Limb (tissue), 2 donors: ENCODE data around the gene MMS22L.

Experiments used
- DNase-seq, 2 donors: peaks; one replicate each; pipeline ENCODE4 v3.0.0-alpha.2; 2016; ENCODE audit errors: extremely low spot score in 2 of 2

Gene MMS22L

GRCh38 chr6:97138581-97138980, 144.4 kb downstream of the MMS22L start:
- no peak for DNase-seq

DNA sequence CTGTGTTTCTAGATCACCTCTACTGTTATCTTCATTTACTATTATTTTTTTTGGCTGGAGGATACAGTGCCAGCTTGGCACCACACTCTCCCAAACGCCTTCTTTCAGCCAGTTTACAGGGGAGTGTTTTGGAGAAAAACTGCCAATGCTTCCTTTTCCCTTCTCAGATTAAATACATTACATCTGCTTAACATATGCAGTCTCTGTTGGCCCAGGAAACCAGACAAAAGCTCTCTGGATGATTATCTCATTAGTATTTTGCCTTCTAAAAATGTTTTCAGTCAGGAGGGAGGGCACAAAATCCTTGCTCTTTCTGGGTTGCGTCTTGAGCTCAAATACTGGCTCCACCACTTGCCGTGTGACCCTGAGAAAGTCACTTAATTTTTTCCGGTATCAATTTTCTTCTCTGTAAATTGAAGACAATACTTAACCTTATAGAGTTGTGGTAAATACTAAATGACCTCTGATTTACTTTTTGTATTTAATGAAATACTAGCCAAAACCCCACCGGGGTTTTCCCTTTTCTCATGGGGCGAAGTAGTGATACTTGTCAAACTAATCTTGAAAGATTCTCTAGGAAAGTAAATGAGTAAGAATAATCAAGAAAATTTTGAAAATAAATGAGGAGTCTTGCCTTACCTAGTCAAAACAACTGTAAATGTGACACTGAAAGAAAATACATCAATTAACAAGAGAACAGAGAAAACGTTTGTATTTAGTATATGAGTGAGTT, 146.2 kb downstream of the MMS22L start:
- DNase-seq, result no peak

DNA sequence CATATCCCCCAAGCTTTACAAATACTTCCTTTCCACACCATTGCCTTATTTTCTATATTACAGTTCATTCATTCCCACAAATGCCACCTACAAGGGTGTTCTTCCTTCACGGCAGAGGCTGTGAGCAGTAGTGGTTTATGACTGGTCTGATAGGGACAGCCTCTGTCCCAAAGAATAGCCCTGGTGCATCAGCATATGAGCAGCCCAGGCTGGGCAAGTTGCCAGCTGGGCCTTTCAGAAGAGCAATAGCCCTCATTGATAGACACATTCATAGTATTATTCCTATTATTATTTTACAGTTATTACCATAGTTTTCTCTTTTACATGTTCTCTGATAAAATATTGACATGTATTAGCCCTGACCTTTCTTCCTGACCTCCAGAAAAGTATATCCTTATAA, 149.9 kb downstream of the MMS22L start:
- peak in 1 of 2 donors; percentile 35 for DNase-seq

- no peak for DNase-seq
Measured at GRCh38 chr6:97129106-97129505, 153.9 kb downstream of the MMS22L start.

DNA sequence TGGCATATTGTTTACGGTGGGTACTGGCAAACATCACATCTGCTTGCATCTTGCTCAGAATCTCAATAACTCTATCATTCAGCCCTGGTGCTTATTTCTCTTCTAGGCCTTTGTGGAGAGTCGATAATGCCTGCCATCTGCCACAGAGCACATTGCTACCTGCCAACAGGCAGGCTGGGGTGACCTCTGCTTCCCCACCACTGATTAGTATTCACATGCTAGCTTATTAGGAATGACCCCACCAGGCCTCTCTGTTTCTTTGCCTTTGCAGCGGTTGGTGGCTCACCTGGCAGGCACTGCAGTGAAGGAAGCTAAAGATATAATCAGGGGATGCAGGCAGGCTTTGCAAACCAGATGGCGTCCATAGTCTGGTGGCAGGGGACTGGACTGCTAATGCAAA, 154.5 kb downstream of the MMS22L start:
- no peak for DNase-seq

DNA sequence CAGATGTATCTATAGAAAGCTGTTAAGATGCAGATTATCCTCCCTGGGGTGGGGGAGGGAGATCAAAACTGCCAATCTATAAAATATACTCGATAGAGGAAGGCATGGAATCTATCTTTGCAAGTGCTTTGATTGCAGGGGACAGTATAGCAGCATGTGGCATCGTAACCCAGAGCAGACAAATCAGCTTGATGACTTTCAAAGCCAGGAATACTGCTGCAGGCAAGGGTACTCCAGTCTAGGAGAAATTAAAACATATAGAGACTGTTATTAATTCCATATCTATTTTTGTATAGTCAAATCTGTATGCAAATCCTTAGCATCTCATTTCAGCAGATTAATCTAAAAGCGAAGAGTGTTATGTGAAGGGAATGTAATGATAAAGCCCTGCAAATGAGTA, 159.4 kb downstream of the MMS22L start:
- no peak for DNase-seq

- no peak for DNase-seq
Measured at GRCh38 chr6:97123112-97123511, 159.9 kb downstream of the MMS22L start.

DNA sequence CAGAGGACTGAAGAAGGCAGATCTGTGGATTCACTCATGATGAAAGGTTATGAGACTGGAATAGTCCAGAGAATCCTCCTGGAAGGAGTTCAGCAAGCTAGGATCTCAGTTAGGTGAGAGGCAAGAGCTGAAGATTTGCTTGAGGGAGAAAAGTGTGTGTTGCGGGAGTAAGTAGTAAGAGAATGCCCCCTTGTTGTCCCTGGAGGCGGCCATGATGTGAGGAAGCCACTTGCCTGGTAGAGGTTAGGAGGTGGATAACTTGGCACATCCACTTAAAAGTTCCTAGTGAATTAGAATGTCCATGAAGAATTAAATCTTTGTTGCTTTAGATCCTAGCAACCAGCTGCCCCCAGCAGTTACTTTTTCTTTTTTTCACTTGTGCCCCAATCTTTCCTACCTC, 162.5 kb downstream of the MMS22L start:
- DNase-seq, result no peak

- DNase-seq, result no peak
Measured at GRCh38 chr6:97114645-97115044, 168.4 kb downstream of the MMS22L start.

- no peak for DNase-seq
Measured at GRCh38 chr6:97113170-97113569, 169.8 kb downstream of the MMS22L start.

DNA sequence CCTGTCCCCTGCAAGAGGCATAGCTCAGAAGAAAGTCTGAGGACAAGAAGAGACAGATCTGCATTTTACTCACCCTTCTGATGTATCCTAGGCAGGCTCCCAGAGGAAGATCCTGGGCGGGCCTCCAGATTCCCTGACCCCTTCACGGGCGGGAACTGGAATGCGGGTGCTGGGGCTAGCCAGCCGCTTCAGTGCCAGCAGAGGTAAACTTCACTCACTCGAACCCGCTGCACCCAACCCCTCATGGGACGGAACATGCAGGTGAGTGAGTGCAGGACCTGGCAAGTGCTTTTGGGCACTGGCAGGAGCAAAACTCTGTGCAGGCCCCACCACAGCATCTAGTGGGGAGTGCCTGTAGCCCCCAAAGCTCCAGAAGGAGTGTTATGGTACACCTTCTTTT, 171.8 kb downstream of the MMS22L start:
- DNase-seq, result no peak

DNA sequence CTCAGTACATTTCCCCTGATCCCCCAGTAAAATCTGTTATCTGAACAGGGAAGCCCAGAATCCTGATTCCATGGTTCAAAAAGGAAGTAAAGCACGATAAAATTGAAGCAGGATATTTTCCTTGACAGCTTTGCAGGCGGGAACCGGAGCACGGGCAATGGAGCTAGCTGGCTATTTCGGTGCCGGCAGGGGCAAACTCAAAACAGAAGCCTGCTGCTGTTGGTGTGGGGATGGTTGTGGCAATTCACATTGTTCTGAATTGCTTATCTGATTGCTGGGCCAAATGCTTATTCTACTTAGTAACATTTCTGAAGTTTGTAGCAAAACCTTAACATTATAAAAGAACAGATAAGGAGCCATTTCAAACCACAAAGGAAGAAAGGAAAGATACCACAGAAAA, 172.4 kb downstream of the MMS22L start:
- DNase-seq, result no peak

GRCh38 chr6:97110149-97110548, 172.9 kb downstream of the MMS22L start:
- no peak for DNase-seq

DNA sequence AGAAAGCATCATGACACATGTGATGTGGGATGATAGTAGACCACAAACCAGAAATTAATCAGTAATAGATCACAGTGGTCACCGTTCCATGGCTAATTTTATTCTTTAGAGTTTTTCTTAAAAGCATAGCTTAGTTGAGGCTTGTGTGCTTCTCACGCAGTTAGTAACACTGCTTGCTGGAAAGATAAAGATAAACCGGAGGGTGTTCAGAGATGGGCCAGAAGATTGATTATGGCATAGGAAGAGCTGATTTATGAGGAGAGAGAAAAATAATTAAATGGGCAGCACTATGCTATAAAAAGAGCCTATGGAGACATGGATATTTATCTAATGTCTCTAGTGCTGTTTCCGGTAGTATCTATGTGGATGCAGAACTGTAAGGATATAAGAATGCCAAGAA, 173.6 kb downstream of the MMS22L start:
- DNase-seq, result no peak

DNA sequence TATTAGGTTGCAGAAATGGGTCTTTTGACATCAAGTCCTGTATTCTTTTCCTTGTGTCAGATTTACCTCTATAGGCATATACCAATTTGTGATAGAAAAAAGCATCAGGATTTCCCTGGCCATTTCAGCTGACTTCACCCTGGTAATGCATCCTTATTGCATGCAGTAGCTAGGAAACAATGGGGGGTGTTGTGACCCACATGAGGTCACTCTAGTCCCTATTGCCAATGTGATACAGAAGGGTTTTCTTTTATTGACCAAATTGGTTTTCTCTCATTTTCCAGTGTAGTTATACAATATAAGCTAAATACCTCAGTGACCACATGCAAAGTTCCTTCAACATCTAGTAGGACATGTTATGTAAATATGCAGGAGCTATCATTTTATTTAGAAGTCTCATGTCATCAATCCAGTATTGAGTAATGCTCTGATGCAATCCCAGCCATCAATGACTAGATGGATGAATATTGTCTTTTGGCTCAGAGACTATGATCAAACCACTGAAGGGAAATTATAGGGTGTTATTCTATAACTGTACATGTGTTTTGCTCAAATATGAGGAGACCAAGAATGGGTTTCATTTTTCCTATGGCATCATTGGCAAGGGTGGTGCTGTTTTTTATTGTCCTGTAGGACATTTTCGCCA, 180.7 kb downstream of the MMS22L start:
- DNase-seq, result no peak

DNA sequence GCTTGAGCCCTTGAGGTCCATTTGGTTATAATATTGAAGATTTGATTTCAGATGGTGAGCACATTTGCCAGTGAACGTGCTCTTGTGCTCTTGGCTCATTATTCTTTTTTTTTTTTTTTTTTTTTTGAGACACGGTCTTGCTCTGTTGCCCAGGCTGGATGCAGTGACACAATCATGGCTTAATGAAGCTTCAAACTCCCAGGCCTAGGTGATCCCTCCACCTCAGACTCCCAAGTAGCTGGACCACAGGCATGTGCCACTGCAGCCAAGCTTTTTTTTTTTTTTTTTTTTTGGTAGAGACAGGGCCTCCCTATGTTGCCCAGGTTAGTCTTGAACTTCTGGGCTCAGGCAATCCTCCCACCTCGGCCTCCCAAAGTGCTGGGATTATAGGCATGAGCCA, 182.3 kb downstream of the MMS22L start:
- no peak for DNase-seq

- no peak for DNase-seq
Measured at GRCh38 chr6:97097068-97098047, 185.7 kb downstream of the MMS22L start.

- peak in 1 of 2 donors; percentile 5 for DNase-seq
Measured at GRCh38 chr6:97095311-97095850, 187.6 kb downstream of the MMS22L start.

- no peak for DNase-seq
Measured at GRCh38 chr6:97094376-97094775, 188.6 kb downstream of the MMS22L start.

- no peak for DNase-seq
Measured at GRCh38 chr6:97092673-97093305, 190.2 kb downstream of the MMS22L start.
